K562 (cell line): ENCODE measurements around the gene TSHR. TPM values are rescaled to one million over a fixed set of nuclear protein-coding genes. Genes with fewer than 3 reads are reported as not detected.

Experiments
- ATAC-seq: fragments of 200-7000 bp; cut with Tn5 transposase; 3 replicates; pipeline ENCODE4 v1.9.1; 2020; ENCODE audit warnings: moderate library complexity
- BruUV-seq: library from RNA; stranded (reverse); fragments of 400-500 nt; replicated peaks from 2 replicates; lab custom pipeline; 2021; lab: Mats Ljungman, UMichigan
- CTCF ChIA-PET: fragments of 300-600 bp; formaldehyde crosslinking; extraction: SDS; loops from one replicate; lab custom pipeline; 2021; ENCODE audit warnings: low intra/inter-chr PET ratio; lab: Yijun Ruan, JAX
- POLR2A ChIA-PET: fragments of 300-600, 350-650 bp; sonication (Branson Sonifier 250); formaldehyde crosslinking; extraction: SDS; loops from one replicate; lab custom pipeline; 2021; ENCODE audit warnings: antibody characterized with exemption, inconsistent platforms; lab: Yijun Ruan, JAX
- DNase-seq, 4 experiments: peaks; one replicate each; pipeline versions ENCODE4 v3.0.0 to v3.0.0-alpha.2; 2011 to 2018; ENCODE audit warnings: low spot score in 3 of 4, mixed read lengths in 3 of 4; ENCODE audit errors: extremely low read depth in 1 of 4
- FAIRE-seq: peaks from 2 replicates; lab custom pipeline; 2011; peaks lifted over from hg19 to GRCh38; lab: Jason Lieb, UNC
- H2AFZ ChIP-seq: 2 replicates; pipeline ENCODE4 v1.6.0; 2011; ENCODE audit warnings: low read depth, low read length, control low read depth, inconsistent platforms
- H3K27ac ChIP-seq: fragments of 200-600 bp; 3 replicates; pipeline ENCODE4 v1.8.0; 2011; ENCODE audit warnings: low read depth, mild to moderate bottlenecking, control low read depth, inconsistent platforms, low read length, moderate library complexity, mixed read lengths; ENCODE audit errors: extremely low read depth
- H3K27me3 ChIP-seq, 2 experiments: fragments of 300-600 bp in 1 of 2; 2 replicates in 1 of 2; 3 replicates in 1 of 2; pipeline versions ENCODE4 v1.6.0 to v1.8.0; 2011; ENCODE audit warnings: inconsistent platforms in 2 of 2, low read length in 2 of 2, mild to moderate bottlenecking in 1 of 2, mixed read lengths in 1 of 2, moderate library complexity in 1 of 2; ENCODE audit not compliant: control insufficient read depth in 2 of 2, insufficient read depth in 2 of 2
- H3K36me3 ChIP-seq: fragments of 300-600 bp; 3 replicates; pipeline ENCODE4 v1.8.0; 2011; ENCODE audit warnings: mild to moderate bottlenecking, low read length, inconsistent platforms; ENCODE audit not compliant: control insufficient read depth, insufficient read depth
- H3K4me1 ChIP-seq, 2 experiments: fragments of 200-600 bp in 1 of 2; replicated peaks in 1 of 2; 2 replicates in 1 of 2; 3 replicates in 1 of 2; pipeline versions ENCODE4 v1.5.1 to v1.8.0; 2011; ENCODE audit warnings: inconsistent platforms in 2 of 2, low read length in 2 of 2, mild to moderate bottlenecking in 1 of 2, mixed read lengths in 1 of 2, moderate library complexity in 1 of 2; ENCODE audit not compliant: control insufficient read depth in 2 of 2, insufficient read depth in 2 of 2
- H3K4me2 ChIP-seq: 2 replicates; pipeline ENCODE4 v1.6.1; 2011; ENCODE audit warnings: low read length, control low read depth, inconsistent platforms, mixed read lengths; ENCODE audit not compliant: insufficient read depth
- H3K4me3 ChIP-seq: fragments of 200-600 bp; sonication (generic), shearing (Covaris generic); 2 replicates; pipeline ENCODE4 v1.5.1; 2016; ENCODE audit warnings: control low read depth, inconsistent platforms
- H3K79me2 ChIP-seq: fragments of 200-600 bp; 3 replicates; pipeline ENCODE4 v1.8.0; 2011; ENCODE audit warnings: low read length, inconsistent platforms; ENCODE audit not compliant: control insufficient read depth, insufficient read depth
- H3K9ac ChIP-seq, 2 experiments: 2 replicates each; pipeline versions ENCODE4 v1.6.0 to v1.6.1; 2011; ENCODE audit warnings: low read depth in 2 of 2, low read length in 2 of 2, control low read depth in 1 of 2, inconsistent platforms in 1 of 2, mild to moderate bottlenecking in 1 of 2, mixed read lengths in 1 of 2; ENCODE audit not compliant: insufficient read depth in 1 of 2
- H3K9me1 ChIP-seq: one replicate; pipeline ENCODE4 v1.6.0; 2011; ENCODE audit warnings: inconsistent platforms, mild to moderate bottlenecking, low read length, moderate library complexity; ENCODE audit not compliant: control insufficient read depth, insufficient read depth
- H3K9me3 ChIP-seq: replicated peaks from 2 replicates; pipeline ENCODE4 v1.5.1; 2011; ENCODE audit warnings: low read depth, low read length, inconsistent platforms; ENCODE audit not compliant: control insufficient read depth, insufficient read depth
- H4K20me1 ChIP-seq: replicated peaks from 2 replicates; pipeline ENCODE4 v1.6.1; 2011; ENCODE audit warnings: low read length, inconsistent platforms, mixed read lengths; ENCODE audit not compliant: control insufficient read depth, insufficient read depth
- CEBPB ChIP-seq: fragments of 450-650 bp; IDR thresholded peaks from 2 replicates; pipeline ENCODE4 v1.6.1; 2016; ENCODE audit warnings: missing genetic modification characterization, missing compliant biosample characterization
- CTCFL ChIP-seq: IDR thresholded peaks from 2 replicates; pipeline ENCODE4 v1.6.1; 2011; ENCODE audit warnings: borderline replicate concordance, low read depth, mild to moderate bottlenecking, moderate library complexity, low read length; ENCODE audit not compliant: insufficient read depth, poor library complexity, severe bottlenecking
- ELK1 ChIP-seq: sonication (generic); formaldehyde crosslinking; IDR thresholded peaks from 2 replicates; pipeline ENCODE4 v1.8.1; 2022; ENCODE audit warnings: missing genetic modification reagents
- HSF4 ChIP-seq: fragments of 250-450 bp; sonication (Bioruptor Pico); IDR thresholded peaks from 2 replicates; pipeline ENCODE4 v2.1.2; 2022; ENCODE audit warnings: mild to moderate bottlenecking, moderate library complexity, borderline replicate concordance
- IRF1 ChIP-seq: sonication (generic); formaldehyde crosslinking; IDR thresholded peaks from 2 replicates; pipeline ENCODE4 v1.8.0; 2022; ENCODE audit warnings: missing genetic modification reagents, mild to moderate bottlenecking, borderline replicate concordance
- MAFF ChIP-seq: IDR thresholded peaks from 2 replicates; pipeline ENCODE4 v1.6.1; 2012; ENCODE audit warnings: low read length, improper control_type of control experiment
- MCM3 ChIP-seq: fragments of 450-650 bp; IDR thresholded peaks from 2 replicates; pipeline ENCODE4 v1.6.1; 2016
- POLR3A ChIP-seq: IDR thresholded peaks from 2 replicates; pipeline ENCODE4 v1.6.1; 2011; ENCODE audit warnings: borderline replicate concordance, mild to moderate bottlenecking, moderate library complexity; ENCODE audit not compliant: insufficient read length, insufficient read depth; ENCODE audit errors: extremely low read depth
- SMARCE1 ChIP-seq: fragments of 450-650 bp; IDR thresholded peaks from 2 replicates; pipeline ENCODE4 v1.7.1; 2016; ENCODE audit warnings: mild to moderate bottlenecking
- SP2 ChIP-seq: IDR thresholded peaks from 2 replicates; pipeline ENCODE4 v1.6.1; 2011; ENCODE audit warnings: mild to moderate bottlenecking, low read depth, low read length, moderate library complexity; ENCODE audit not compliant: poor library complexity, severe bottlenecking; ENCODE audit errors: extremely low read depth
- WGBS: fragments of 100-300 bp; shearing (Covaris generic); methylation state at CpG from one replicate; pipeline ENCODE4 v1.1.6; 2016; ENCODE audit warnings: low coverage, mixed read lengths; ENCODE audit not compliant: insufficient coverage; ENCODE audit errors: missing lambda C conversion rate; 5-methylcytosine and 5-hydroxymethylcytosine counted together
- in situ Hi-C: fragments of 300-500 bp; cut with MboI; formaldehyde crosslinking; loops from 4 replicates; pipeline ENCODE4 v1.15.0; 2018; ENCODE audit warnings: inconsistent platforms, mixed read lengths
- intact Hi-C: fragments of 100-400 bp; cut with micrococcal nuclease; formaldehyde crosslinking; loops from 2 replicates; pipeline ENCODE4 v1.14.2; 2022
- polyA plus RNA-seq, 8 experiments: library from polyadenylated mRNA; depleted of rRNA in 4 of 8; stranded (reverse) in 5 of 8; unstranded in 3 of 8; fragments of >200 nt; fragmentation: Nextera tagmentation in 2 of 8; fragmentation: Illumina TruSeq in 1 of 8; extraction: Ambion mirVana in 2 of 8; extraction: Trizol in 1 of 8; gene quantifications; 2 replicates each; pipeline versions ENCODE4 v1.2.1 to v1.2.3, GENCODE V29; 2011 to 2014; ENCODE audit warnings: inconsistent platforms in 1 of 8, missing spikeins in 1 of 8
- total RNA-seq, 7 experiments: library from RNA; depleted of rRNA in 6 of 7; stranded (reverse); fragments of >200 nt in 6 of 7; fragmentation: Illumina TruSeq in 2 of 7; extraction: Trizol in 2 of 7; gene quantifications; 2 replicates each; pipeline versions ENCODE4 v1.2.1 to v1.2.3, GENCODE V29; 2011 to 2021; ENCODE audit warnings: low replicate concordance in 1 of 7

TSHR gene
- total and polyA plus RNA-seq, 9 of the 15 experiments (the other 6 are each of a cell fraction or from before 2014, with no cell fraction given): 0.01 to 0.10 TPM; not detected in 7

- DNase-seq: no peak
- no peak overlapping the region for H3K9ac ChIP-seq
- no peaks in the 10 kb centered on the region for H3K9me1 ChIP-seq
- H3K36me3 ChIP-seq: no peaks in the 10 kb centered on the region
- WGBS: 7% methylated on average over 1 of the region's 1 CpG
- no peaks in the 10 kb centered on the region for H3K79me2 ChIP-seq
- ChIA-PET CTCF (no interaction called here), POLR2A (no interaction called here)
- H3K9me3 ChIP-seq: no peaks in the 10 kb centered on the region
- no peaks in the 10 kb centered on the region for H3K4me1 ChIP-seq
- no peaks in the 10 kb centered on the region for H4K20me1 ChIP-seq
- H3K27me3 ChIP-seq: no peaks in the 10 kb centered on the region
- intact Hi-C loops: no loop called here
- H2AFZ ChIP-seq: no peak overlapping the region
- in situ Hi-C loops: no loop called here
- TF ChIP-seq CTCFL (no peak), SP2 (no peak)
- H3K4me3 ChIP-seq: no peak overlapping the region
- H3K4me2 ChIP-seq: no peak overlapping the region
- no peak for ATAC-seq
- no peak for FAIRE-seq
- no TSS peak for BruUV-seq
- H3K27ac ChIP-seq: no peak overlapping the region
Measured at GRCh38 chr14:81153187-81153586, 197.8 kb downstream of the TSHR start.

- Histone ChIP-seq H3K36me3 (no peaks in the 10 kb centered on the region), H3K9ac (no peak overlapping the region), H4K20me1 (no peaks in the 10 kb centered on the region), H3K9me3 (no peaks in the 10 kb centered on the region), H3K27me3 (no peaks in the 10 kb centered on the region), H3K9me1 (no peaks in the 10 kb centered on the region), H2AFZ (no peak overlapping the region), H3K4me3 (no peak overlapping the region), H3K4me1 (peaks cover 0 to 4% of the 10 kb centered on the region in 2 experiments; a peak in 2 of 5 replicates), H3K27ac (no peak overlapping the region), H3K4me2 (no peak overlapping the region), H3K79me2 (no peaks in the 10 kb centered on the region)
- no peak for DNase-seq
- POLR2A ChIA-PET: no interaction called here
- CTCF ChIA-PET: no interaction called here
- intact Hi-C loops (no loop called here), in situ Hi-C loops (loop anchor here (5.0 kb wide), 1 partner anchor 160 kb away; no protein-coding TSS in a partner anchor)
- WGBS: 85% methylated on average over 1 of the region's 1 CpG
- no peak for FAIRE-seq
- no TSS peak for BruUV-seq
- no peak for ATAC-seq
- no peak for TF ChIP-seq MCM3
- TF ChIP-seq IRF1 (CRISPR knock-in tag): no peak
- no peak for TF ChIP-seq CEBPB (tag)
- no peak for TF ChIP-seq ELK1 (CRISPR knock-in tag)
- TF ChIP-seq POLR3A: no peak
- no peak for TF ChIP-seq MAFF
- TF ChIP-seq HSF4 (CRISPR knock-in tag): no peak
- TF ChIP-seq SMARCE1: no peak
Measured at GRCh38 chr14:81157431-81157830, 202.0 kb downstream of the TSHR start.
